SK-N-MC (cell line): ENCODE data around the gene CACNA1C.

Experiments
- EZH2 ChIP-seq: fragments of 200-600 bp; sonication (generic); IDR thresholded peaks from one replicate; pipeline ENCODE4 v1.6.1; 2017; ENCODE audit warnings: antibody characterized with exemption
- FOXP2 ChIP-seq: optimal IDR thresholded peaks from 2 replicates; pipeline ENCODE3; 2011; ENCODE audit warnings: mild to moderate bottlenecking, moderate library complexity; ENCODE audit not compliant: insufficient read depth; ENCODE audit errors: extremely low read length, control extremely low read depth
- POLR2AphosphoS5 ChIP-seq: IDR thresholded peaks from 2 replicates; pipeline ENCODE4 v1.6.1; 2012; ENCODE audit warnings: mild to moderate bottlenecking, low read depth, low read length, borderline replicate concordance

- TF ChIP-seq POLR2AphosphoS5 = no peak
- no peak for TF ChIP-seq EZH2
- no peak for TF ChIP-seq FOXP2
Observed at GRCh38 chr12:2623472-2623871, 570.7 kb downstream of the CACNA1C start.
